PC-9 (cell line): ENCODE data around the gene LRRC70. TPM values are rescaled to one million over a fixed set of nuclear protein-coding genes. Genes with fewer than 3 reads are reported as not detected.

ENCODE experiments used
- BruUV-seq: library from RNA; stranded (reverse); fragments of 400-500 nt; replicated peaks from 2 replicates; lab custom pipeline; 2021; lab: Mats Ljungman, UMichigan
- CTCF ChIA-PET: fragments of 300-600 bp; sonication (Branson Sonifier 250); formaldehyde crosslinking; loops from one replicate; lab custom pipeline; 2022; ENCODE audit warnings: antibody characterized with exemption; lab: Charles Lee
- POLR2A ChIA-PET: fragments of 300-600 bp; sonication (Branson Sonifier 250); formaldehyde crosslinking; loops from one replicate; lab custom pipeline; 2022; ENCODE audit warnings: antibody characterized with exemption; ENCODE audit not compliant: unreplicated experiment; lab: Charles Lee
- DNase-seq, 2 experiments: peaks; one replicate each; pipeline versions ENCODE4 v3.0.0 to v3.0.0-alpha.2; 2015 to 2022; ENCODE audit warnings: mixed read lengths in 1 of 2
- H2AFZ ChIP-seq: fragments of 200-600 bp; sonication (generic); 2 replicates; pipeline ENCODE4 v1.8.1; 2017; ENCODE audit warnings: antibody characterized with exemption
- H3F3A ChIP-seq: fragments of 200-600 bp; sonication (generic); 2 replicates; pipeline ENCODE4 v1.8.1; 2017; ENCODE audit warnings: antibody characterized with exemption, mild to moderate bottlenecking, low read depth; ENCODE audit not compliant: insufficient read depth
- H3K27ac ChIP-seq: fragments of 200-600 bp; sonication (generic); 2 replicates; pipeline ENCODE4 v1.6.1; 2016; ENCODE audit warnings: mixed run types
- H3K27me3 ChIP-seq: fragments of 200-600 bp; sonication (generic); 2 replicates; pipeline ENCODE4 v1.6.1; 2016; ENCODE audit warnings: low read depth, mixed run types; ENCODE audit not compliant: insufficient read depth
- H3K36me3 ChIP-seq: fragments of 200-600 bp; sonication (generic); 2 replicates; pipeline ENCODE4 v1.6.1; 2016; ENCODE audit warnings: low read depth, mixed run types
- H3K4me1 ChIP-seq: fragments of 200-600 bp; sonication (generic); replicated peaks from 2 replicates; pipeline ENCODE4 v1.6.1; 2016; ENCODE audit warnings: mixed run types; ENCODE audit not compliant: insufficient read depth
- H3K4me2 ChIP-seq: fragments of 200-600 bp; sonication (generic); 2 replicates; pipeline ENCODE4 v1.6.1; 2017; ENCODE audit warnings: mixed run types
- H3K4me3 ChIP-seq: fragments of 200-600 bp; sonication (generic); 2 replicates; pipeline ENCODE4 v1.6.1; 2016; ENCODE audit warnings: mixed run types
- H3K79me2 ChIP-seq: fragments of 200-600 bp; sonication (generic); 2 replicates; pipeline ENCODE4 v1.6.1; 2017; ENCODE audit warnings: low read depth, mixed run types
- H3K9me2 ChIP-seq: fragments of 200-600 bp; sonication (generic); 2 replicates; pipeline ENCODE4 v1.8.1; 2017; ENCODE audit warnings: mild to moderate bottlenecking; ENCODE audit not compliant: insufficient read depth
- H3K9me3 ChIP-seq: fragments of 200-600 bp; sonication (generic); 2 replicates; pipeline ENCODE4 v1.8.1; 2016; ENCODE audit warnings: low read depth; ENCODE audit not compliant: insufficient read depth
- H4K20me1 ChIP-seq: fragments of 200-600 bp; sonication (generic); 2 replicates; pipeline ENCODE4 v1.8.1; 2017; ENCODE audit not compliant: insufficient read depth
- CTCF ChIP-seq: fragments of 200-600 bp; sonication (generic); conservative IDR thresholded peaks from 2 replicates; pipeline ENCODE4 v1.6.1; 2017; ENCODE audit warnings: mixed run types, antibody characterized with exemption, mild to moderate bottlenecking, moderate library complexity
- EZH2 ChIP-seq: fragments of 200-600 bp; sonication (generic); IDR thresholded peaks from 2 replicates; pipeline ENCODE4 v1.8.0; 2017; ENCODE audit warnings: antibody characterized with exemption, low read depth
- intact Hi-C: fragments of 100-400 bp; cut with micrococcal nuclease; formaldehyde crosslinking; loops from one replicate; pipeline ENCODE4 v1.10.0; 2022; ENCODE audit not compliant: unreplicated experiment
- total RNA-seq: library from RNA; stranded (reverse); gene quantifications from 2 replicates; pipeline ENCODE4 v1.2.3, GENCODE V29; 2021

LRRC70 gene
- total RNA-seq, 1 experiment from 2014 or later: 1.1 TPM

DNA sequence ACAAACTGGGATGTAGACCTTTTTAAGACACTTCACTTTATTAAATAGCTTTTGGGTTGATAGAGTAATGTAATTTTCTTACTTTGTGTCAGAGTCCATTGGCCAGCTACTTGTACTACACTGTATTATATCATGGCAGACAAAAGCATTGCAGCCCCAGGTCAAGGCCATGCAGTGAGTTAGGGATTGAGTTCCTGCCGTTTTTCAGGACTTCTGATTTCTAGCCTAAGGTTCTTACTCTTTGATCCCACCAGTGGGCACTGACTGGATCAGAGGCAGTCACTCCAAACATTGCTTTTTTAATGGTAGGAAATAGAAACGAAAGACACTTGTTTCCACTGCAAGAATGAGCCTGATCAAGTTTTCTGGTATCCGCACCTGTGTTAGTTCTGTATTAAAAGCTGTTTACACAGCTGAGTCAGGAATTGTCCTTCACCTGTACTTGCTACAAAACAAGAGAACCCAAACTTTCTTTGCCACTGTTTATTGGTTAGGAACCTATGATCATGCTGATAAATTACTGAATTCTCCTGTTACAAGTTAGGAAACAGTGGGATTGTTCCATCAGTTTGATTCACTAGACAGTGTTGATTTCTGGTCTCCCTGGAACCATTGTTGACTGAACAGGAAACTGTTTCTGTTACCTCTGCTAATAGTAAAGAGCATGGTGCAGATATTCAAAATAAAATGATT is 22.1 kb downstream of the LRRC70 start:
- Histone ChIP-seq H3K9me3 (no peaks in the 10 kb centered on the region), H3K36me3 (no peaks in the 10 kb centered on the region), H3K4me1 (no peaks in the 10 kb centered on the region), H2AFZ (no peak overlapping the region), H3K27me3 (no peaks in the 10 kb centered on the region), H3F3A (peaks cover 3% of the 10 kb centered on the region; the same call in 1 of the 2 replicates), H3K27ac (no peak overlapping the region), H4K20me1 (no peaks in the 10 kb centered on the region), H3K9me2 (no peaks in the 10 kb centered on the region), H3K79me2 (no peaks in the 10 kb centered on the region), H3K4me2 (no peak overlapping the region), H3K4me3 (no peak overlapping the region)
- POLR2A ChIA-PET: no interaction called here
- intact Hi-C loops: loop anchor here (10.0 kb wide), 2 partner anchors 76 to 146 kb away; no protein-coding TSS in a partner anchor
- TF ChIP-seq EZH2: no peak
- TF ChIP-seq CTCF: no peak
- BruUV-seq: no TSS peak
- CTCF ChIA-PET: no interaction called here
- peak in 1 of 2 experiments; percentile 66 for DNase-seq

DNA sequence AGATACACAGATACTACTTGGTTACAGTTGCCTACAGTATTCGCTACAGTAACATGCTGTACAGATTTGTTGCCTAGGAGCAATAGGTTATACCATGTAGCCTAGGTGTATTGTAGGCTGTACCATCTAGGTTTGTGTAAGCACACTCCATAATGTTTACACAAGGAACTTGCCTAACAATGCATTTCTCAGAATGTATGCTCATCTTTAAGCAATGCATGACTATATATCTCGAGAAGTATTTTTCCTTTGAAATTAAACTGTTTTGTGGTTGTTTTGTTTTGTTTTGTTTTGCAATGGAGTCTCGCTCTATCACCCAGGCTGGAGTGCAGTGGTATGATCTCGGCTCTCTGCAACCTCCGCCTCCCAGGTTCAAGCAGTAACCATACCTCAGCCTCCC is 25.3 kb downstream of the LRRC70 start:
- no peaks in the 10 kb centered on the region for H3K9me3 ChIP-seq
- ChIA-PET CTCF (no interaction called here), POLR2A (no interaction called here)
- no peaks in the 10 kb centered on the region for H3K36me3 ChIP-seq
- BruUV-seq: no TSS peak
- H3K4me2 ChIP-seq: no peak overlapping the region
- TF ChIP-seq CTCF (no peak), EZH2 (no peak)
- H4K20me1 ChIP-seq: no peaks in the 10 kb centered on the region
- H3K4me3 ChIP-seq: no peak overlapping the region
- H3K27ac ChIP-seq: no peak overlapping the region
- peaks cover 3% of the 10 kb centered on the region; the same call in 1 of the 2 replicates for H3F3A ChIP-seq
- H3K79me2 ChIP-seq: no peaks in the 10 kb centered on the region
- no peaks in the 10 kb centered on the region for H3K9me2 ChIP-seq
- no peak for DNase-seq
- intact Hi-C loops: loop anchor here (10.0 kb wide), 2 partner anchors 79 to 149 kb away; no protein-coding TSS in a partner anchor
- no peaks in the 10 kb centered on the region for H3K27me3 ChIP-seq
- no peak overlapping the region for H2AFZ ChIP-seq
- no peaks in the 10 kb centered on the region for H3K4me1 ChIP-seq

DNA sequence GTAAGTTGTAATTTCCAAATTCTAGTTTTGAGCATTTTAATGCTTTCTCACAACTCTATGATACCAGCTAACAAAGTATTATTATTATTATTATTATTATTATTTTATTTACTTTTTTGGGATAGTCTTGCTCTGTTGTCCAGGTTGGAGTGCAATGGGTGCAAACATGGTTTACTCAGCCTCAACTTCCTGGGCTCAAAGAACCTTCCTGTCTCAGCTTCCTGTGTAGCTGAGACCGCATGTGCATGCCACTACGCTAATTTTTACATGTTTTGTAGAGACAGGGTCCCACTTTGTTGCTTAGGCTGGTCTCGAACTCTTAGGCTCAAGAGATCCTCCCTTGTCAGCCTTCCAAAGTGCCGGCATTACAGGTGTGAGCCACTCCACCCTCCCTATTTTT is 27.0 kb downstream of the LRRC70 start:
- no peaks in the 10 kb centered on the region for H4K20me1 ChIP-seq
- no peaks in the 10 kb centered on the region for H3K4me1 ChIP-seq
- H3K27ac ChIP-seq: no peak overlapping the region
- POLR2A ChIA-PET: no interaction called here
- H3K4me2 ChIP-seq: no peak overlapping the region
- H3K9me3 ChIP-seq: no peaks in the 10 kb centered on the region
- no peaks in the 10 kb centered on the region for H3K27me3 ChIP-seq
- no TSS peak for BruUV-seq
- no peak for DNase-seq
- H3K79me2 ChIP-seq: no peaks in the 10 kb centered on the region
- intact Hi-C loops: loop anchor here (10.0 kb wide), 2 partner anchors 81 to 151 kb away; no protein-coding TSS in a partner anchor
- no peaks in the 10 kb centered on the region for H3K36me3 ChIP-seq
- CTCF ChIA-PET: no interaction called here
- no peak overlapping the region for H2AFZ ChIP-seq
- TF ChIP-seq CTCF (no peak), EZH2 (no peak)
- no peaks in the 10 kb centered on the region for H3F3A ChIP-seq
- H3K9me2 ChIP-seq: no peaks in the 10 kb centered on the region
- H3K4me3 ChIP-seq: no peak overlapping the region
